NCI-H128 (cell line): Measurements from ENCODE around the gene UNC13B.
"Not testable (repeated sequence)": the region's sequence is repeated elsewhere in the genome, so short reads cannot be mapped to it uniquely, and the experiment has no call there.

ENCODE experiments used
- DNase-seq: peaks from one replicate; lab custom pipeline; 2025; ENCODE audit not compliant: unreplicated experiment; lab: John Stamatoyannopoulos, UW

Gene UNC13B

GRCh38 chr9:35162605-35163315, 951 bp downstream of the UNC13B start:
- DNase-seq, result no peak

GRCh38 chr9:35163413-35163812, 1.6 kb downstream of the UNC13B start:
- no peak for DNase-seq

GRCh38 chr9:35164711-35165110, 2.9 kb downstream of the UNC13B start:
- DNase-seq, result no peak

- DNase-seq, result not testable (repeated sequence)
These were observed 5.6 kb downstream of the UNC13B start for GRCh38 chr9:35167429-35167828.

- DNase-seq, result no peak
These were observed 7.2 kb downstream of the UNC13B start for GRCh38 chr9:35168963-35169362.

GRCh38 chr9:35172878-35173277, 11.1 kb downstream of the UNC13B start:
- DNase-seq, result no peak

GRCh38 chr9:35177520-35177919, 15.7 kb downstream of the UNC13B start:
- DNase-seq, result no peak

GRCh38 chr9:35179347-35180280, 17.8 kb downstream of the UNC13B start:
- DNase-seq, result no peak

- no peak for DNase-seq
These were observed 19.0 kb downstream of the UNC13B start for GRCh38 chr9:35180801-35181200.

GRCh38 chr9:35182401-35182800, 20.6 kb downstream of the UNC13B start:
- DNase-seq, result not testable (repeated sequence)

GRCh38 chr9:35182996-35183754, 21.4 kb downstream of the UNC13B start:
- DNase-seq, result not testable (repeated sequence)

- not testable (repeated sequence) for DNase-seq
These were observed 22.1 kb downstream of the UNC13B start for GRCh38 chr9:35183755-35184480.

- DNase-seq, result no peak
These were observed 24.7 kb downstream of the UNC13B start for GRCh38 chr9:35186524-35186923.

GRCh38 chr9:35190203-35190602, 28.4 kb downstream of the UNC13B start:
- DNase-seq, result no peak

- no peak for DNase-seq
These were observed 29.3 kb downstream of the UNC13B start for GRCh38 chr9:35191105-35191504.

- no peak for DNase-seq
These were observed 32.0 kb downstream of the UNC13B start for GRCh38 chr9:35193762-35194161.

GRCh38 chr9:35195683-35196082, 33.9 kb downstream of the UNC13B start:
- DNase-seq, result no peak

- no peak for DNase-seq
These were observed 36.4 kb downstream of the UNC13B start for GRCh38 chr9:35198191-35198590.

- no peak for DNase-seq
These were observed 41.7 kb downstream of the UNC13B start for GRCh38 chr9:35203528-35203927.

- no peak for DNase-seq
These were observed 43.5 kb downstream of the UNC13B start for GRCh38 chr9:35205340-35205739.

- DNase-seq, result no peak
These were observed 50.0 kb downstream of the UNC13B start for GRCh38 chr9:35211854-35212253.
